ENCODE data around the gene MED4. TPM values are rescaled to one million over a fixed set of nuclear protein-coding genes. Genes with fewer than 3 reads are reported as not detected.
A peak's percentile ranks its signal among the peaks of the same experiment; 100 is the strongest.

Gene MED4
- total RNA-seq, 1 donor from 2014 or later: 47.1 TPM

DNA sequence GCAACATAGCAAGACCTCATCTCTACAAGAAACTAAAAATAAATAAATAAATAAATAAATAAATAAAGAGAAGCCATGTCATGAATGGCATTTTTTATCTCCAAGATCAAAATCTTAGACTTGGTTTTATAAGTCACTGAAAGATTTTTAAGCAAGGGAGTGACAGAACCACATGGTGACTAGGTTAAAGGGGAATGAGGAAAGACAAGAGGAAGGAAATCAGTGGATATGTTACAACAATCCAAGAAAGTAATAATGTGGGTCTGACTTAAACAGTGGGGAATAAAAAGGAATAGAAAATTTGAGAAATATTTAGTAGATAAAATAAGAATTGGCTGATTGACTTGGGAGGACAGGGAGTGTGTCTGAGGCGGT, 18.8 kb upstream of the MED4 start:
- no peaks in the 10 kb centered on the region for H3K36me3 ChIP-seq
- TF ChIP-seq POLR2A (IDR thresholded peaks at IDR 0.05) (no peak), POLR2AphosphoS5 (IDR thresholded peaks at IDR 0.05; ENCODE audit: insufficient read depth in 1 of 2, low read depth in 1 of 2) (no peak)
- TF ChIP-seq, protein P1, sequence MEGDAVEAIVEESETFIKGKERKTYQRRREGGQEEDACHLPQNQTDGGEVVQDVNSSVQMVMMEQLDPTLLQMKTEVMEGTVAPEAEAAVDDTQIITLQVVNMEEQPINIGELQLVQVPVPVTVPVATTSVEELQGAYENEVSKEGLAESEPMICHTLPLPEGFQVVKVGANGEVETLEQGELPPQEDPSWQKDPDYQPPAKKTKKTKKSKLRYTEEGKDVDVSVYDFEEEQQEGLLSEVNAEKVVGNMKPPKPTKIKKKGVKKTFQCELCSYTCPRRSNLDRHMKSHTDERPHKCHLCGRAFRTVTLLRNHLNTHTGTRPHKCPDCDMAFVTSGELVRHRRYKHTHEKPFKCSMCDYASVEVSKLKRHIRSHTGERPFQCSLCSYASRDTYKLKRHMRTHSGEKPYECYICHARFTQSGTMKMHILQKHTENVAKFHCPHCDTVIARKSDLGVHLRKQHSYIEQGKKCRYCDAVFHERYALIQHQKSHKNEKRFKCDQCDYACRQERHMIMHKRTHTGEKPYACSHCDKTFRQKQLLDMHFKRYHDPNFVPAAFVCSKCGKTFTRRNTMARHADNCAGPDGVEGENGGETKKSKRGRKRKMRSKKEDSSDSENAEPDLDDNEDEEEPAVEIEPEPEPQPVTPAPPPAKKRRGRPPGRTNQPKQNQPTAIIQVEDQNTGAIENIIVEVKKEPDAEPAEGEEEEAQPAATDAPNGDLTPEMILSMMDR (IDR thresholded peaks at IDR 0.05): no peak
- no peak overlapping the region for H3K4me3 ChIP-seq
- no peak overlapping the region for H3K27ac ChIP-seq
- H3K27me3 ChIP-seq: no peaks in the 10 kb centered on the region
- no peaks in the 10 kb centered on the region for H3K9me3 ChIP-seq
- intact Hi-C loops (cut with DNase I): no loop called here
- H3K4me1 ChIP-seq: peaks cover 5% of the 10 kb centered on the region
- DNase-seq (ENCODE audit: extremely low spot score in 2 of 2): no peak

DNA sequence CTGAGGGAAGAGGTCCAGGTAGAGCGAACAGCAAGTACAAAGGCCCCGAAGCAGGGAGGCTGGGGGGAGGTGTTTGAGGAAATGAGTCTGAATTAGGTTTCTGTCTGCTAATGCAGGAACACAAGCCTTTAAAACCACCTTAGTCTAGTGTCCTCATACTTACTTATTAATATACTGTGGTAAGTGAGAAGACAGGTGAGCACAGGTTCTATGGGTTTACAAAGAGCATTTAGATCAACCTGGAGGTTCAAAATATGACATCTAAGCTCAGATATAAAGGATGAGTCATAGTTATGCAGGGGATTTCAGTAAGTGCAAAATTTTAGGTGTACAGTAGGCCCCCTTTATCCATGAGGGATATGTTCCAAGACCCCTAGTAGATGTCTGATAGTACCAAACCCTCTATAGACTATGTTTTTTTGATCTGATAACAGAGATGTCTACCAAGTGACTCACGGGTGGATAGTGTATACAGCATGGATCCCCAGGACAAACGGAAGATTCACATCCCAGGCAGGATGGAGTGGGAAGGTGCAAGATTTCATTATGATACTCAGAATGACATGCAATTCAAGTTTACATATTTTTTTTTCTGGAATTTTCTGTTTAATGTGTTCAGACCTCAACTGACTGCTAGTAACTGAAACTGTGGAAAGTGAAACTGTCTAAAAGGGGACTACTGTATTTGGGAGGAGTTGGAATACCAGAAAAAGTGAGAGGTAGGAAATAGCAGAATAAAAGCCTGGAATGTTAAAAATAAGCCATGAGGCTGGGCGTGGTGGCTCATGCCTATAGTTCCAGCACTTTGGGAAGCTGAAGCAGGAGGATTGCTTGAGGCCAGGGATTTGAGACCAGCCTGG, 18.2 kb upstream of the MED4 start:
- intact Hi-C loops (cut with DNase I): no loop called here
- no peak overlapping the region for H3K4me3 ChIP-seq
- no peaks in the 10 kb centered on the region for H3K27me3 ChIP-seq
- peaks cover 5% of the 10 kb centered on the region for H3K4me1 ChIP-seq
- no peaks in the 10 kb centered on the region for H3K36me3 ChIP-seq
- no peak overlapping the region for H3K27ac ChIP-seq
- DNase-seq (ENCODE audit: extremely low spot score in 2 of 2): no peak
- H3K9me3 ChIP-seq: no peaks in the 10 kb centered on the region
- TF ChIP-seq POLR2AphosphoS5 (IDR thresholded peaks at IDR 0.05; ENCODE audit: insufficient read depth in 1 of 2, low read depth in 1 of 2) (no peak), POLR2A (IDR thresholded peaks at IDR 0.05) (no peak)
- TF ChIP-seq, protein P1 (IDR thresholded peaks at IDR 0.05): no peak

DNA sequence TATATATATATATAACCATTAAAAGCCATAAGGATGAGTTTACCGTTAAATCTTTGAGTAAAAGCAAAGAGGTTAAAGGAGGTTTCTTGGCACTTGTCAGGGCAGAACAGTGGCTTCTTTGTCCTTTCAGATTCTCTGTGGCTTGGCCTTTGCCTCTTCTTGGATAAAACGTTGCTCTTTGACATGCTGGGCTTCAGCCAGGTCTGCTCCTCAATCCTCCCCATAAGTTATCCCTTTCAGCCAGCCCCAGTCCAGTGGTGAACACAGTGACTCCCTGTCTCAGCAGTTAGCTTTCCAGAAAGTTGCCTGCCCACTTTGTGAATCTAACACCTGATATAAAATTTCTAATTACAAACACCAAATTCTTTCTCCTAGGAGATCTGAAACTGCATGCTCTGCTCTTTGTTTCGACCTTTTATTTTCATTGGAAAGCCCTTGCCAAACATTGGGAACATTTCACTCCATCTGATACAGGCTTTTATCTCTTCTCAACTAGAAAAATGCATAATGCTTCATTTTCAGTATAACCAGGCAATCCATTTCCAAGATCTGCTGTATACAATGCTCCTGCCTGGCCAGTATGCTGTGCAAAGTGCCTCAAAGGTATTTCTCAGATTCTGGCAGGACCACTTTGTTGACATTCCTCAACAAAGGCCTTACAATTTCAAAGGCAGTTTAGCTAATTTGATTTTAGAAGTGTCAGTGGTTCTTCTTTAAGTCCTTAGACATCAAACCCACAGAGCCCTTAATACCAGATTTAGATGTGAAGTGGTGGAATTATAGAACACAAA, 16.2 kb upstream of the MED4 start:
- no peak for DNase-seq (ENCODE audit: extremely low spot score in 2 of 2)
- Histone ChIP-seq H3K36me3 (no peaks in the 10 kb centered on the region), H3K9me3 (no peaks in the 10 kb centered on the region), H3K27me3 (no peaks in the 10 kb centered on the region), H3K4me3 (no peak overlapping the region), H3K4me1 (peaks cover 5% of the 10 kb centered on the region), H3K27ac (peak overlapping the region; percentile 24)
- intact Hi-C loops (cut with DNase I): no loop called here
- TF ChIP-seq POLR2A (IDR thresholded peaks at IDR 0.05): no peak
- TF ChIP-seq, protein P1 (IDR thresholded peaks at IDR 0.05): no peak
- no peak for TF ChIP-seq POLR2AphosphoS5 (IDR thresholded peaks at IDR 0.05; ENCODE audit: insufficient read depth in 1 of 2, low read depth in 1 of 2)

DNA sequence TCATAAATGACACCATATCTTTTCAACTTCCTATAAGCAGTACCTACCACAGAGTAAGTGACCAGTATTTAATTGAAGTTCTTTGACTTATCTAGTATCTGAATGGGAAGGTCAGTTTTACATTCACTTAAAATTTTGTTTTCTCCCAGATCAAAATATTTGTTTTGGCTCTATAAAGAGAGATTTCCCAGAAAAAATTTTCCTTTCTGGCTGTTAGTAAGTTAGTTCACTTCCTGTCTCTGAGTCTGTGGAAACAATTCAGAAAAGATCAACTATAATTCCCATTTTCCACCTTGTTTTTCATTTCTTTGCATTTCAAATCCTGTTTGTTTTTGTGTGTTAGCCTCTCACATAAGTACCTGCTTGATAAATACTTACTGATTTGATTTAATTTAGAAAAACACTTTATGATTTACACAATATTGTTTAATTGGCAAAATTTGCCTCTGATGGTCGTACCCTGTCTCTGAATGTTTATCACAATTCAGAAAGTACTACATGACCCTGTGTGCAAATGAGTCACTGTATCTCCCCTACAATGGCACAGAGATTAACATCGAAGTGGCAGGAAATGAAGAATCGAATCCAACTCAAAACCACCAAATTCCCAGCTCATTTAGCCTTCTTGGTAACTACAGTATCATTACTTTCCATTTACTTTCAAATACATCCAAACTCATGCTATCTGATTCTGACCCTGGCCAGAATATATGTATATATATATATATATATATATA, 15.4 kb upstream of the MED4 start:
- Histone ChIP-seq H3K36me3 (no peaks in the 10 kb centered on the region), H3K4me3 (no peak overlapping the region), H3K9me3 (no peaks in the 10 kb centered on the region), H3K27me3 (no peaks in the 10 kb centered on the region), H3K4me1 (peaks cover 5% of the 10 kb centered on the region), H3K27ac (peak overlapping the region; percentile 2)
- no peak for DNase-seq (ENCODE audit: extremely low spot score in 2 of 2)
- TF ChIP-seq POLR2A (IDR thresholded peaks at IDR 0.05) (no peak), POLR2AphosphoS5 (IDR thresholded peaks at IDR 0.05; ENCODE audit: insufficient read depth in 1 of 2, low read depth in 1 of 2) (peak in 1 of 2 donors; percentile 75)
- intact Hi-C loops (cut with DNase I): no loop called here

DNA sequence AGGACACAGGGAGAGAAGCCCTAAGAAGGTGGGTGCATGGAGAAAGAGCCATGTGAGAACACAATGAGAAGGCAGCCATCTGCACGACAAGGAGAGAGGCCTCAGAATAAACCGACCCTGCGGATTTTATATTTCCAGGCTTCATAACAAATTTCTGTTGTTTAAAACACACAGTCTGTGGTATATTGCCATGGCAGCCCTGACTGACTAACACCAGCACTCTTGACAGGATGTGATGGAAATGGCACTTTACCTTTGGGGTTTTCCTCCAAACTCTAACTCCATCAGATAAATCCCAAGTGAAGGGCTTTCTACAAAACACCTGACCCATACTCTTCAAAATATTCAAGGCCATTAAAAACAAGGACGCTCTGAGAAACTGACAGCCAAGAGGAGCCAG, 13.2 kb upstream of the MED4 start:
- Histone ChIP-seq H3K4me1 (no peaks in the 10 kb centered on the region), H3K9me3 (no peaks in the 10 kb centered on the region), H3K27me3 (no peaks in the 10 kb centered on the region), H3K27ac (no peak overlapping the region), H3K36me3 (no peaks in the 10 kb centered on the region), H3K4me3 (no peak overlapping the region)
- intact Hi-C loops (cut with DNase I): no loop called here
- TF ChIP-seq, protein P1 (IDR thresholded peaks at IDR 0.05): no peak
- TF ChIP-seq POLR2AphosphoS5 (IDR thresholded peaks at IDR 0.05; ENCODE audit: insufficient read depth in 1 of 2, low read depth in 1 of 2) (no peak), POLR2A (IDR thresholded peaks at IDR 0.05) (no peak)
- no peak for DNase-seq (ENCODE audit: extremely low spot score in 2 of 2)
